CD4-positive, alpha-beta T cell (primary cell): ENCODE measurements around the gene ZNF280D. TPM values are rescaled to one million over a fixed set of nuclear protein-coding genes. Genes with fewer than 3 reads are reported as not detected.

ENCODE experiments used
- ATAC-seq: fragments of 200-7000 bp; cut with Tn5 transposase; one replicate; pipeline ENCODE4 v1.10.0; 2022; ENCODE audit warnings: mild to moderate bottlenecking; ENCODE audit not compliant: poor library complexity
- CTCF ChIA-PET: fragments of 350-600 bp; sonication (Branson Sonifier 250); formaldehyde crosslinking; loops from one replicate; lab custom pipeline; 2021; ENCODE audit warnings: antibody characterized with exemption, inconsistent platforms; lab: Charles Lee
- POLR2A ChIA-PET: fragments of 350-600 bp; sonication (Branson Sonifier 250); formaldehyde crosslinking; loops from one replicate; lab custom pipeline; 2021; ENCODE audit warnings: antibody characterized with exemption, inconsistent platforms; lab: Charles Lee
- DNase-seq, 14 experiments: peaks; one replicate each; pipeline ENCODE4 v3.0.0-alpha.2; 2013 to 2020; ENCODE audit warnings: mixed read lengths in 2 of 14
- H3K27ac ChIP-seq, 2 donors: one replicate each; pipeline versions ENCODE4 v1.5.1 to v1.7.0; 2013; ENCODE audit warnings: low read length in 2 of 2, low read depth in 1 of 2, mild to moderate bottlenecking in 1 of 2
- H3K27me3 ChIP-seq, 2 experiments: 1 replicate in 1 of 2; 2 replicates in 1 of 2; pipeline versions ENCODE4 v1.6.1 to v1.7.0; 2013; ENCODE audit warnings: low read length in 2 of 2, control low read depth in 1 of 2, mild to moderate bottlenecking in 1 of 2, moderate library complexity in 1 of 2; ENCODE audit not compliant: insufficient read depth in 2 of 2, control insufficient read depth in 1 of 2
- H3K36me3 ChIP-seq: one replicate; pipeline ENCODE4 v1.6.1; 2013; ENCODE audit warnings: low read length, control low read depth; ENCODE audit not compliant: insufficient read depth
- H3K4me1 ChIP-seq: one replicate; pipeline ENCODE4 v1.6.1; 2013; ENCODE audit warnings: low read length, control low read depth; ENCODE audit not compliant: insufficient read depth
- H3K4me3 ChIP-seq: one replicate; pipeline ENCODE4 v1.5.1; 2013; ENCODE audit warnings: mild to moderate bottlenecking, low read length, moderate library complexity
- H3K9me3 ChIP-seq, 2 experiments: 1 replicate in 1 of 2; 2 replicates in 1 of 2; pipeline versions ENCODE4 v1.6.1 to v1.7.0; 2013; ENCODE audit warnings: low read length in 2 of 2, mild to moderate bottlenecking in 2 of 2, control low read depth in 1 of 2, moderate library complexity in 1 of 2; ENCODE audit not compliant: control insufficient read depth in 1 of 2, insufficient read depth in 1 of 2
- H3K27ac Mint-ChIP-seq: one replicate; pipeline ENCODE4 v1.8.0; 2020; ENCODE audit warnings: mixed read lengths
- H3K27me3 Mint-ChIP-seq: one replicate; pipeline ENCODE4 v1.8.0; 2021; ENCODE audit warnings: mixed read lengths
- H3K36me3 Mint-ChIP-seq: one replicate; pipeline ENCODE4 v1.8.0; 2021; ENCODE audit warnings: low read depth, mixed read lengths
- H3K4me1 Mint-ChIP-seq: one replicate; pipeline ENCODE4 v1.8.0; 2021; ENCODE audit warnings: low read depth, mixed read lengths
- H3K4me3 Mint-ChIP-seq: one replicate; pipeline ENCODE4 v1.8.0; 2020; ENCODE audit warnings: mild to moderate bottlenecking, mixed read lengths
- H3K9me3 Mint-ChIP-seq: one replicate; pipeline ENCODE4 v1.8.0; 2020; ENCODE audit warnings: mixed read lengths
- CTCF ChIP-seq: fragments of 200-600 bp; IDR thresholded peaks from one replicate; pipeline ENCODE4 v1.8.0; 2022; ENCODE audit warnings: antibody characterized with exemption, mild to moderate bottlenecking
- intact Hi-C, 2 experiments: fragments of 100-400 bp; cut with DNase I in 1 of 2; cut with micrococcal nuclease in 1 of 2; formaldehyde crosslinking; loops; one replicate each; pipeline versions ENCODE4 v1.15.1 to v1.9.0; 2023 to 2025; cut with DNase I, micrococcal nuclease
- total RNA-seq, 174 experiments: library from RNA in 2 of 174; stranded (reverse) in 2 of 174; gene quantifications; one replicate each; pipeline ENCODE4 v1.2.3 and lab custom pipeline; 2021 to 2026

Gene ZNF280D
- total RNA-seq, 2 experiments from 2014 or later = 27.2 to 30.3 TPM

- no peaks in the 10 kb centered on the region for H3K9me3 Mint-ChIP-seq
- DNase-seq (no peak), ATAC-seq (no peak)
- ChIA-PET CTCF (no interaction called here), POLR2A (no interaction called here)
- H3K4me3 ChIP-seq = no peak overlapping the region
- no peak for TF ChIP-seq CTCF
- H3K4me3 Mint-ChIP-seq = no peak overlapping the region
- no peaks in the 10 kb centered on the region for H3K4me1 ChIP-seq
- H3K36me3 ChIP-seq = peaks cover 14% of the 10 kb centered on the region
- no peaks in the 10 kb centered on the region for H3K27me3 Mint-ChIP-seq
- H3K27ac Mint-ChIP-seq = no peak overlapping the region
- no peaks in the 10 kb centered on the region for H3K27me3 ChIP-seq
- no peaks in the 10 kb centered on the region for H3K4me1 Mint-ChIP-seq
- no peak overlapping the region for H3K27ac ChIP-seq
- H3K36me3 Mint-ChIP-seq = peaks cover 82% of the 10 kb centered on the region
- H3K9me3 ChIP-seq = no peaks in the 10 kb centered on the region
- intact Hi-C loops = no loop called here
Observed at GRCh38 chr15:56675930-56676329, 57.4 kb downstream of the ZNF280D start.

- TF ChIP-seq CTCF = no peak
- ChIA-PET POLR2A (interaction anchor here (1.0 kb wide), 1 partner anchor 9 kb away, joined by 4 read pairs; no protein-coding TSS in a partner anchor), CTCF (no interaction called here)
- Mint-ChIP-seq H3K36me3 (peaks cover 82% of the 10 kb centered on the region), H3K9me3 (no peaks in the 10 kb centered on the region), H3K4me3 (no peak overlapping the region), H3K27ac (no peak overlapping the region), H3K4me1 (no peaks in the 10 kb centered on the region), H3K27me3 (no peaks in the 10 kb centered on the region)
- H3K27ac ChIP-seq = no peak overlapping the region
- H3K36me3 ChIP-seq = peaks cover 16% of the 10 kb centered on the region
- intact Hi-C loops = no loop called here
- no peak for DNase-seq
- ATAC-seq = no peak
- H3K4me1 ChIP-seq = no peaks in the 10 kb centered on the region
- no peak overlapping the region for H3K4me3 ChIP-seq
- H3K9me3 ChIP-seq = no peaks in the 10 kb centered on the region
- H3K27me3 ChIP-seq = no peaks in the 10 kb centered on the region
Observed at GRCh38 chr15:56674857-56675256, 58.5 kb downstream of the ZNF280D start.

- DNase-seq (no peak), ATAC-seq (no peak)
- peaks cover 81% of the 10 kb centered on the region for H3K36me3 Mint-ChIP-seq
- no peak overlapping the region for H3K27ac Mint-ChIP-seq
- H3K9me3 ChIP-seq = no peaks in the 10 kb centered on the region
- no peaks in the 10 kb centered on the region for H3K27me3 ChIP-seq
- no peaks in the 10 kb centered on the region for H3K4me1 ChIP-seq
- intact Hi-C loops = no loop called here
- H3K27ac ChIP-seq = no peak overlapping the region
- CTCF ChIA-PET = no interaction called here
- TF ChIP-seq CTCF = no peak
- no peaks in the 10 kb centered on the region for H3K27me3 Mint-ChIP-seq
- H3K4me3 Mint-ChIP-seq = no peak overlapping the region
- H3K4me3 ChIP-seq = no peak overlapping the region
- POLR2A ChIA-PET = no interaction called here
- H3K9me3 Mint-ChIP-seq = no peaks in the 10 kb centered on the region
- no peaks in the 10 kb centered on the region for H3K4me1 Mint-ChIP-seq
- H3K36me3 ChIP-seq = peaks cover 20% of the 10 kb centered on the region
Observed at GRCh38 chr15:56672721-56673120, 60.6 kb downstream of the ZNF280D start.
